ENCODE data around the gene POLD3. TPM values are rescaled to one million over a fixed set of nuclear protein-coding genes. Genes with fewer than 3 reads are reported as not detected.

Gene POLD3
- total RNA-seq, 1 experiment from 2014 or later = 18.9 TPM

- H3K4me3 ChIP-seq (replicated peaks in 1 of 2; ENCODE audit: low read depth in 1 of 2, low read length in 2 of 2) = no peak overlapping the region
- H3K9me3 ChIP-seq (ENCODE audit: control insufficient read depth in 1 of 2, insufficient read depth in 1 of 2, low read depth in 1 of 2, low read length in 2 of 2) = no peaks in the 10 kb centered on the region
- no peaks in the 10 kb centered on the region for H4K20me1 ChIP-seq (ENCODE audit: insufficient read depth)
- no peak overlapping the region for H2AFZ ChIP-seq (ENCODE audit: low read depth, low read length, poor library complexity, severe bottlenecking)
- ChIA-PET POLR2A (no interaction called here), RAD21 (ENCODE audit: low non-redundant PET in 1 of 2, low total read pairs in 2 of 2, uncharacterized antibody in 2 of 2, unreplicated experiment in 2 of 2) (no interaction called here), CTCF (no interaction called here)
- peaks cover 14 to 29% of the 10 kb centered on the region in 2 experiments for H3K36me3 ChIP-seq (ENCODE audit: control insufficient read depth in 1 of 2, insufficient read depth in 2 of 2, low read length in 2 of 2)
- DNase-seq (ENCODE audit: low read depth, low spot score) (no peak), ATAC-seq (no peak)
- intact Hi-C loops (cut with micrococcal nuclease) = no loop called here
- no peaks in the 10 kb centered on the region for H3K4me1 ChIP-seq (ENCODE audit: control insufficient read depth in 1 of 2, insufficient read depth in 2 of 2, low read length in 2 of 2)
- no peaks in the 10 kb centered on the region for H3K27me3 ChIP-seq (ENCODE audit: insufficient read depth, low read length)
- TF ChIP-seq CBX3 (IDR thresholded peaks at IDR 0.05; ENCODE audit: low read depth) = no peak
- TF ChIP-seq MAX (IDR thresholded peaks at IDR 0.05) = no peak
- peaks cover 9% of the 10 kb centered on the region for H3K79me2 ChIP-seq (ENCODE audit: insufficient read depth, low read length)
- H3K4me2 ChIP-seq (ENCODE audit: low read length) = no peak overlapping the region
- H3K9ac ChIP-seq (ENCODE audit: low read length) = no peak overlapping the region
- no peak overlapping the region for H3K27ac ChIP-seq (ENCODE audit: low read depth, low read length)
- BruUV-seq (replicated peaks) = no TSS peak
- no peaks in the 10 kb centered on the region for H3K9me2 ChIP-seq (ENCODE audit: insufficient read depth)
Measured at GRCh38 chr11:74615988-74616387, 23.6 kb downstream of the POLD3 start.

- H3K36me3 ChIP-seq (ENCODE audit: control insufficient read depth in 1 of 2, insufficient read depth in 2 of 2, low read length in 2 of 2) = peaks cover 1 to 6% of the 10 kb centered on the region in 2 experiments; a peak in 3 of 4 replicates
- no peaks in the 10 kb centered on the region for H3K9me2 ChIP-seq (ENCODE audit: insufficient read depth)
- H3K27ac ChIP-seq (ENCODE audit: low read depth, low read length) = no peak overlapping the region
- no peak overlapping the region for H3K4me2 ChIP-seq (ENCODE audit: low read length)
- CTCF ChIA-PET = no interaction called here
- POLR2A ChIA-PET = no interaction called here
- TF ChIP-seq RAD21 (IDR thresholded peaks at IDR 0.05; ENCODE audit: low read depth) = no peak
- TF ChIP-seq ZBTB33 (IDR thresholded peaks at IDR 0.05; ENCODE audit: extremely low read depth, insufficient replicate concordance, low read length) = no peak
- no peak for TF ChIP-seq JUND (IDR thresholded peaks at IDR 0.05)
- no peak for TF ChIP-seq POLR2AphosphoS5 (IDR thresholded peaks at IDR 0.05; ENCODE audit: low read depth, low read length)
- no peak for TF ChIP-seq YY1 (IDR thresholded peaks at IDR 0.05; ENCODE audit: extremely low read depth, insufficient replicate concordance, low read depth, low read length)
- TF ChIP-seq SP1 (IDR thresholded peaks at IDR 0.05; ENCODE audit: low read depth) = no peak
- H2AFZ ChIP-seq (ENCODE audit: low read depth, low read length, poor library complexity, severe bottlenecking) = no peak overlapping the region
- peaks cover 11% of the 10 kb centered on the region for H3K79me2 ChIP-seq (ENCODE audit: insufficient read depth, low read length)
- H3K27me3 ChIP-seq (ENCODE audit: insufficient read depth, low read length) = no peaks in the 10 kb centered on the region
- DNase-seq (ENCODE audit: low read depth, low spot score) (no peak), ATAC-seq (no peak)
- no peak overlapping the region for H3K4me3 ChIP-seq (replicated peaks in 1 of 2; ENCODE audit: low read depth in 1 of 2, low read length in 2 of 2)
- H4K20me1 ChIP-seq (ENCODE audit: insufficient read depth) = no peaks in the 10 kb centered on the region
- H3K9me3 ChIP-seq (ENCODE audit: control insufficient read depth in 1 of 2, insufficient read depth in 1 of 2, low read depth in 1 of 2, low read length in 2 of 2) = no peaks in the 10 kb centered on the region
- RAD21 ChIA-PET (ENCODE audit: low non-redundant PET in 1 of 2, low total read pairs in 2 of 2, uncharacterized antibody in 2 of 2, unreplicated experiment in 2 of 2) = no interaction called here
- H3K9ac ChIP-seq (ENCODE audit: low read length) = no peak overlapping the region
- no TSS peak for BruUV-seq (replicated peaks)
- intact Hi-C loops (cut with micrococcal nuclease) = no loop called here
- no peaks in the 10 kb centered on the region for H3K4me1 ChIP-seq (ENCODE audit: control insufficient read depth in 1 of 2, insufficient read depth in 2 of 2, low read length in 2 of 2)
Measured at GRCh38 chr11:74620531-74620930, 28.1 kb downstream of the POLD3 start.
